SH-SY5Y (cell line): ENCODE data around the gene ATP12A.

Experiments
- GATA2 ChIP-seq: IDR thresholded peaks from 2 replicates; pipeline ENCODE4 v1.6.1; 2011; ENCODE audit warnings: mild to moderate bottlenecking, low read depth, low read length
- GATA3 ChIP-seq: IDR thresholded peaks from 2 replicates; pipeline ENCODE4 v1.6.1; 2011; ENCODE audit warnings: low read depth, mild to moderate bottlenecking, low read length, moderate library complexity

DNA sequence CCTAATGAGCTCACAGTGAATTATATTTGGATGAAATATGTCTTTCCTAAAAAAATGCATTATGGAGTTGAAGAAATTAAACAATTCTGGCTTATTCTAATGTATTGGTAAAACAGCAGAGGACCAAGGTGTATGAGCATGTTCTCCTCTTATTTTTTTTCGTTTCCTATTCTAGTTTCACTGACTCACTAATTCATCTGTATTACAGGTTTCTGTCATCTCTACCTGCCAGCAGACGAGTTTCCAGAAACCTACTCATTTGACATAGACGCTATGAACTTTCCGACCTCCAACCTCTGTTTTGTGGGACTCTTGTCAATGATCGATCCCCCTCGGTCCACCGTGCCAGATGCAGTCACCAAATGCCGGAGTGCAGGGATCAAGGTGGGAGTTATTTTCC, 20.3 kb downstream of the ATP12A start:
- no peak for TF ChIP-seq GATA3
- TF ChIP-seq GATA2, result no peak
